Upper lobe of left lung (tissue), 4 donors: ENCODE measurements around the gene KAZN.

Experiments used
- CTCF ChIP-seq, 6 experiments: fragments of 450-650 bp in 4 of 6; fragments of 200-600 bp in 2 of 6; sonication (generic) in 2 of 6; IDR thresholded peaks; one replicate each; pipeline ENCODE4 v1.5.1; 2016 to 2019; ENCODE audit warnings: antibody characterized with exemption in 6 of 6
- POLR2A ChIP-seq, 4 donors: fragments of 450-650 bp; IDR thresholded peaks; one replicate each; pipeline ENCODE4 v1.5.1; 2016 to 2017; ENCODE audit warnings: antibody characterized with exemption in 4 of 4, mild to moderate bottlenecking in 2 of 4
- POLR2AphosphoS5 ChIP-seq, 2 donors: sonication (generic); formaldehyde crosslinking; IDR thresholded peaks; one replicate each; pipeline ENCODE4 v1.5.1; 2017; ENCODE audit warnings: antibody characterized with exemption in 2 of 2

DNA sequence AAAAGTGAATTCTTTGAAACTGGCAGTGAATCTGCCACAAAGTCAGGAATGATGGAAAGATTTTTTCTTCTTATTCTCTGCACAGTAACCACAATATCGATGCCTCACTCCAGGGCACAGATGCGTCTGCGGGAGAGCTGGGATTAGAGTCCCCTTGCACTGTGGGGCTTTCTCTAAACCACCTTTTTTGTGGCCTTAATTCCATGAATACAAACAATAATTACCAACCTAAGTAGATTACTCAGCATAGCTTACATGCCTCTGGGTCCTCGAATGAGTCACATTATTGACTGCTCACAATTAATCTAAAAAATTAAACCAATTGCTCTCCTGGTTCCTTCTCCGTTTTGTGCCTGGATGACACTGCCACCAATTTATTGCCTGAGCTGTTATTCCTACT lies 125.8 kb downstream of the KAZN start:
- TF ChIP-seq CTCF (IDR thresholded peaks at IDR 0.05) (no peak), POLR2AphosphoS5 (IDR thresholded peaks at IDR 0.05) (no peak), POLR2A (IDR thresholded peaks at IDR 0.05) (no peak)
